Tibial artery (tissue), 4 donors: ENCODE data around the gene CCSER1.

Source experiments
- DNase-seq, 2 donors: peaks; one replicate each; pipeline ENCODE4 v3.0.0-alpha.2; 2019
- H3K27ac ChIP-seq, 2 donors: fragments of 200-600 bp; sonication (generic) in 1 of 2; 1 replicate in 1 of 2; 2 replicates in 1 of 2; pipeline ENCODE4 v1.5.1; 2018 to 2019; ENCODE audit warnings: mild to moderate bottlenecking in 1 of 2
- H3K27me3 ChIP-seq, 2 donors: fragments of 200-600 bp; sonication (generic) in 1 of 2; one replicate each; pipeline versions ENCODE4 v1.5.1 to v1.6.0; 2016 to 2019
- H3K36me3 ChIP-seq, 3 donors: fragments of 200-600 bp; sonication (generic) in 2 of 3; one replicate each; pipeline ENCODE4 v1.5.1; 2016 to 2019; ENCODE audit warnings: mild to moderate bottlenecking in 2 of 3
- H3K4me1 ChIP-seq, 4 donors: fragments of 200-600 bp; sonication (generic) in 2 of 4; 1 replicate in 3 of 4; 2 replicates in 1 of 4; pipeline ENCODE4 v1.5.1; 2016 to 2019
- H3K4me3 ChIP-seq, 2 donors: fragments of 200-600 bp; sonication (generic) in 1 of 2; 1 replicate in 1 of 2; 2 replicates in 1 of 2; pipeline ENCODE4 v1.5.1; 2018 to 2019; ENCODE audit warnings: mild to moderate bottlenecking in 2 of 2
- H3K9me3 ChIP-seq, 3 donors: fragments of 200-600 bp; sonication (generic) in 1 of 3; one replicate each; pipeline ENCODE4 v1.5.1; 2016 to 2019
- CTCF ChIP-seq, 2 experiments: fragments of 200-600 bp in 1 of 2; fragments of 450-650 bp in 1 of 2; IDR thresholded peaks; one replicate each; pipeline ENCODE4 v1.5.1; 2017 to 2019; ENCODE audit warnings: antibody characterized with exemption in 2 of 2, mild to moderate bottlenecking in 1 of 2, moderate library complexity in 1 of 2
- intact Hi-C: fragments of 100-400 bp; cut with DNase I; formaldehyde crosslinking; loops from one replicate; pipeline ENCODE4 v1.15.0; 2023; ENCODE audit warnings: low total_unique reads

The CCSER1 gene

DNA sequence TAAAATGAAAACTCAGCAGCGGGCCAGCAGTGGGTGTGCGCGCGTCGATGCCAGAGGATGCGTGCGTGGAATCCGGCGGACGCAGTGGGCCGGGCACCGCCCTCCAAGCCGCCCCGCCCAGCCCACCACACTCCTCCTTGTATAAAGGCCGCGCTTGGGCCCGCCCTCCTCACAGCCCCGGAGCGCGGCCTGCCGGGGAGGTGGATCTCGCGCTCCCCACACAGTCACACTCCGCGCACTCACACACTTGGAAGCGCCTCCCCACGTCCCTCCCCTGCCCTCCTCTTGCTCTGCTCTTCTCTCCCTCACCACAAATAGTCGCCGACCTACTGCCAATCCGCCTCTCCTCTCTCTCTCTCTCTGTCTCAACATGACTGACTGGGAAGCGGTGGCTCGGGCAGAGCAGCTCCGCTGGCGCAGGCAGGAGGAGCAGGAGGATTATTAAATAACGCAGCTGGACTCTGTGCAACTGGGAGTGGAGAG, at the start of gene CCSER1:
TSS of gene CCSER1 (plus strand) at position 172 of the 483 bp plus-strand sequence.
- H3K36me3 ChIP-seq: no peaks in the 10 kb centered on the region
- peak; percentile 51 to 76 for DNase-seq
- intact Hi-C loops: no loop called here
- H3K9me3 ChIP-seq: no peaks in the 10 kb centered on the region
- peak within 1 kb of the TSS; percentile 44 to 55 for H3K27ac ChIP-seq
- peaks cover 0 to 22% (median 15%) of the 10 kb centered on the region in 4 donors for H3K4me1 ChIP-seq
- no peak for TF ChIP-seq CTCF (IDR thresholded peaks at IDR 0.05)
- peaks cover 0 to 7% of the 10 kb centered on the region in 2 donors for H3K27me3 ChIP-seq
- H3K4me3 ChIP-seq: peak within 1 kb of the TSS; percentile 59 to 76

GRCh38 chr4:90078440-90078839, 48.8 kb upstream of the CCSER1 start:
- Histone ChIP-seq H3K27me3 (no peaks in the 10 kb centered on the region), H3K4me3 (no peak overlapping the region), H3K36me3 (no peaks in the 10 kb centered on the region), H3K9me3 (no peaks in the 10 kb centered on the region), H3K4me1 (no peaks in the 10 kb centered on the region), H3K27ac (no peak overlapping the region)
- DNase-seq: no peak
- intact Hi-C loops: no loop called here
- no peak for TF ChIP-seq CTCF (IDR thresholded peaks at IDR 0.05)

GRCh38 chr4:90080116-90080515, 47.1 kb upstream of the CCSER1 start:
- Histone ChIP-seq H3K4me3 (no peak overlapping the region), H3K36me3 (no peaks in the 10 kb centered on the region), H3K4me1 (no peaks in the 10 kb centered on the region), H3K9me3 (no peaks in the 10 kb centered on the region), H3K27ac (no peak overlapping the region), H3K27me3 (no peaks in the 10 kb centered on the region)
- intact Hi-C loops: no loop called here
- no peak for TF ChIP-seq CTCF (IDR thresholded peaks at IDR 0.05)
- no peak for DNase-seq

- no peak for DNase-seq
- Histone ChIP-seq H3K27me3 (no peaks in the 10 kb centered on the region), H3K9me3 (no peaks in the 10 kb centered on the region), H3K4me1 (no peaks in the 10 kb centered on the region), H3K4me3 (no peak overlapping the region), H3K27ac (no peak overlapping the region), H3K36me3 (no peaks in the 10 kb centered on the region)
- intact Hi-C loops: no loop called here
- TF ChIP-seq CTCF (IDR thresholded peaks at IDR 0.05): no peak
These were observed 45.6 kb upstream of the CCSER1 start for GRCh38 chr4:90081432-90082144.

DNA sequence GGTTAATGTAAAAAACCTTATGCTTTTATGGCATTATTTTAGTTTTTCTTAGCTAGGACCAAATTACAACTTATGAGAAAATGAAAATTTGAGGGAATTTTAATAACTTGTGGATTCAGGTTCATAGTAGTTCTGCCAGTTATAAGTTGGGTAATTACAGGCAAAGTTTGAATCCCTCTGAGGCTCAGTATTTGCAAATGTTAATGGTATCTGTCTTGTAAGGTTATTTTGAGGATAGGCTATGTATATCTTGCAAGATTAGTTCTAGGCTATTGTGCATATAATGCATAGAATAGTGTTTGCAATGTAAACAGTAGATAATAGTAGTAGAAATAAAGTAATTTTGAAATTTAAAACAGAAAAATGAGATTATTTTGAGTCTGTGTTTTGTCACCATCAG, 44.7 kb upstream of the CCSER1 start:
- H3K27me3 ChIP-seq: no peaks in the 10 kb centered on the region
- H3K4me1 ChIP-seq: no peaks in the 10 kb centered on the region
- TF ChIP-seq CTCF (IDR thresholded peaks at IDR 0.05): no peak
- H3K27ac ChIP-seq: no peak overlapping the region
- DNase-seq: no peak
- H3K9me3 ChIP-seq: no peaks in the 10 kb centered on the region
- intact Hi-C loops: no loop called here
- H3K36me3 ChIP-seq: no peaks in the 10 kb centered on the region
- H3K4me3 ChIP-seq: no peak overlapping the region
